HG02642 (cell line): ENCODE measurements around the gene TIGIT.
"Not testable (repeated sequence)": the region's sequence is repeated elsewhere in the genome, so short reads cannot be mapped to it uniquely, and the experiment has no call there.

Experiments
- ATAC-seq: cut with Tn5 transposase; IDR thresholded peaks from one replicate; pipeline ENCODE4 v1.9.1; 2021; ENCODE audit warnings: mild to moderate bottlenecking; ENCODE audit not compliant: unreplicated experiment, poor library complexity

Gene TIGIT

DNA sequence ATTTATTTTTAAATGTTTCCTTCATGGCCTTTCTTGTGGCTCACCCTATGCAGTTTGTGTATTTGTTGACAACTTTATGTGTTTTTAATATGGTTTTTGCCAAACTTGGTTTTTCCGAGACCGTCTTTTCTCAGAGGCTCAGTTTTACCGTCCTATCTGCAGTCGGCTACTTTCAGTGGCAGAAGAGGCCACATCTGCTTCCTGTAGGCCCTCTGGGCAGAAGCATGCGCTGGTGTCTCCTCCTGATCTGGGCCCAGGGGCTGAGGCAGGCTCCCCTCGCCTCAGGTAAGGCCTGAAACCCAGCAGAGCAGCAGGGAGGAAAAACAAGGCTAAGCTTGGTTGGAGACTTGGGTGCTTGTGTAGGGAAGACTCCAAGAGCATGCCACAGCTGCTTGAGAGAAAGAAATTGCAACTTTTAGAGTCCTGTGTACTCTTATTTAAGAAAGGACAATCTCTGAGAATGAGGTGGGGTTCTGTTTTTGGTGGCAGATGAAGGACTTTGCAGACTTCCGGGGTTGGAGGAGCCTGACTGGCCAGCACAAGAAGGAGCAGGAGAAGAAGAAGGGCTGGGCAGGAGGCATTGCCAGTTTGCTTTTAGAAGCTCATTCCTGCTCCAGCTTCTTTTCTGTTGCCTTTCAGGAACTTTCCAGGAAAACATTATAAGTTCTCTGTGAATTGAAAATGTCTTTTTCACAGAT is at the start of gene TIGIT:
TIGIT (plus strand) TSS at position 191 of the 698 bp plus-strand sequence; CDS start at position 225, 34 bp downstream.
- no peak for ATAC-seq

DNA sequence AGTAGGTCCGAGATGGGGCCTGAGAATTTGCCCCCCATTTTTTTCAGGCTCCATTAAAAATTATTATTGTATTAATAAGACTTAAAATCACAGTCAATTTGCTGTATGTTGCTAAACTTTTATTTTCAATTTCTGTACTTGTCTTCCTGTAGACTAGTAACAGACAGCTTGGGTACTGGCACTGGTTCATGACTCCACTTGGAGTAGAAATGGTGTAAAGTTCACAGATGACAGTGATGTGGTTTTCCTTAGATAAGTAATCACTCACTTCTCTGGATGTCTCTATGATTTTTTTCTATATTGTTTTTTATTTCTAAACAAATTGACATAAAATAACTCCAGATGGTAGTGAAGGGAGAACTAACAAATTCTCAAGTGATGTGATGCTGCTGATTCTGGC is 40.9 kb upstream of the TIGIT start:
- no peak for ATAC-seq

DNA sequence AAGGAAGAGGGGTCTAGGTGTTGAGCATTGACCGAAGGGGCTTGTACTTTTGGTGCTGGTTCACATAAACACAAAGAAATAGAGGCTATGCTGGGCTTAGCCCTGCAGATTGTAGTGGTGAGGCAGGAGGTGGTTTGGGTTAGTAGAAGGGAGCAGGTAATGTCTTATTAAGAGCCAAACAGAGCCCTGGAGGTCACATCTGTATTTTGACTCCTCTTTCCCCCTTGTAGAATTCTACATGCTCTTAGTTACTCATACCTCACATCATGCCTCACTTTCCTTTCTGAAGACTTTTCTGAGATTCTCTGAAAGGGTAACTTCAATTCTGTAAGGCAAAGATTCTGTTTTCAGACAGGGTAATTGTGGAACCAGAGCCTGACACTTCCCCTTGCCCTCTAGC is 40.3 kb upstream of the TIGIT start:
- no peak for ATAC-seq

DNA sequence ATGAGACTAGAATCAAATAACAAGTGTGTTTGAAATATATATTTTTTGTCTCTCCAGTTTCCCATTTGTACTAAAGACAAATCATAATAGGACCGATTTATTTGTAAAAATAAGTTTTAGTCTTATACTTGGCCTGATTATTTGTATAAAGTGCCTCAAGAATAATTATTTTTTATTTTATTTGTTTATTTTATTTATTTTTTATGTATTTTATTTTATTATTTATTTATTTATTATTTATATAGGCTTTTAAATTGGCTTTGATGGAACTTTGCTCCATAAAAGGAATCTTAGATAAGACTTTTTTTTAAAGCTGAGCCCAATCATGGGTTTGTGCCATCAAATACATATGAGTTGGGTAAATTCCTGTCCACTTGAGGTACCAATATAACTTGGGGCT is 34.3 kb upstream of the TIGIT start:
- ATAC-seq: no peak

DNA sequence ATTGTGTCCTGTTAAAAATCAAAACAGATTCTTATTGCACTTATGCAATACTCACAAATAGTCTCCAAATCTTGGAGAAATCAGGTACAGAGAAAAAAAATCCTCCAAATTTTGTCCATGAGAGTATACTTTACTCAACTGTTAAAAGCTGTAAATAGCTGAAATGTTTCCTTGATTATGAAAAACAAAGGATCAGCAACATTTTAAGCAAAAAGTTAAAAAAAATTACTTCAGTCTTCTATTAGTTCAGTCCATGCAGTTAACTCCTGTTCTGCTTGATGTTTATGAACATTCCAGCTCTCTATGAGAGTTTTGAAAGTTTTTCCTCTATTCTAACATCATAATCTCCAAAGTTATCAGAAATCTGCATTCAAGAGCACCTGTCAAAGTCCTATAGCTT is 33.7 kb upstream of the TIGIT start:
- ATAC-seq: no peak

DNA sequence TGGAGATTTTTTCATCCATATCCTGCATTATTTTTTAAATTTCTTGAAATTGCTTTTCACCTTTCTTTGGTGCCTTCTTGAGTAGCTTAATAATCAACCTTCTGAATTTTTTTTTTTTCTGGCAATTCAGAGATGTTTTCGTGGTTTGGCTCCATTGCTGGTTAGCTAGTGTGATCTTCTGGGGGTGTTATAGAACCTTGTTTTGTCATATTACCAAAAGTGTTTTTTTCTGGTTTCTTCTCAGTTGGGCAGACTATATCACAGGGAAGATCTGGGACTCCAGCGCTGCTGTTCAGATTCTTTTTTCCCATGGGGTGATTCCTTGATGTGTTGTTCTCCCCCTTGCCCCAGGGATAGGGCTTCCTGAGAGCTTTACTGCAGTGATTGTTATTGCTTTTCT is 23.8 kb upstream of the TIGIT start:
- no peak for ATAC-seq

DNA sequence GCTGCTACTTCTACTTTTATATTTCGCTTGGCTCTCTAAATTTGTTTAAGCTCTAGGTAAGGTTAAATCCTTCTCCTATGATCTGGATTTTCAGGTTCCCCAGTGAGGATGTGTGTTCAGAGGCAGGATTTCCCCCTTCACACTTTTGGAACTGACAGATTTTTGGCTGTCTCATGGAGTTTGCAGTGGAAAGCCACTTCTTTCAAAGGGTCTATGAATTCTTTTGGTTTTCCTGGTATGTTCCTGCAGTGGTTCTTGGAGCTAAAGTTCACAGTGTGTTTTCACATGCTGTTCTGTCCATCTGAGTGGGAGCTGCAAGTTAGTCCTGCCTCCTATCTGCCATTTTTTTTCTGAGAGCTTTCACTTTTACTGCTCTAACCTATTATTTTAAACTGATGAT is 21.6 kb upstream of the TIGIT start:
- no peak for ATAC-seq

DNA sequence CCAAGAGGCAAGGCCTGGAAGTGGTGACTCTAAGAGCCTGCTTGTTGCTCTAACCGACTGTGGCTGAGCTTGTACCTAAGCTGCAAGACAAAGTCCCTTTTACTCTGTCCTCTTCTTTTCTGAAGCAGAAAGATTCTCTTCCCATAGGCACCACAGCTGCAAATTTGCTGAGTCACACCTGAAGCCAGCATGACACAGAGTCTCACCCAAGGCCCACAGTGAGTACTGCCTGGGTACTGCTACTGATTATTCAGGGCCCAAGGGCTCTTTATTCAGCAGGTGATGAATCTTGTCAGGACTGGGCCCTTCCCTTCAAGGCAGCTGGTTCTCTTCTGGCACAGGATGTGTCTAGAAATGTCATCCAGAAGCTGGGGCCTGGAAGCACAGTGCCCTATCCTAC is 18.9 kb upstream of the TIGIT start:
- ATAC-seq: no peak

DNA sequence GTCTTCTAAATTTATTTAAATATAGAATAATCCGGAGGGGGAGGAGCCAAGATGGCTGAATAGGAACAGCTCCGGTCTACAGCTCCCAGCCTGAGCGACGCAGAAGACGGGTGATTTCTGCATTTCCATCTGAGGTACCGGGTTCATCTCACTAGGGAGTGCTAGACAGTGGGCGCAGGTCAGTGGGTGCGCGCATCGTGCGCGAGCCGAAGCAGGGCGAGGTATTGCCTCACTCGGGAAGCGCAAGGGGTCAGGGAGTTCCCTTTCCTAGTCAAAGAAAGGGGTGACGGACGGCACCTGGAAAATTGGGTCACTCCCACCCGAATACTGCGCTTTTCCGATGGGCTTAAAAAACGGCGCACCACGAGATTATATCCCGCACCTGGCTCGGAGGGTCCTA is 17.0 kb upstream of the TIGIT start:
- ATAC-seq: not testable (repeated sequence)

DNA sequence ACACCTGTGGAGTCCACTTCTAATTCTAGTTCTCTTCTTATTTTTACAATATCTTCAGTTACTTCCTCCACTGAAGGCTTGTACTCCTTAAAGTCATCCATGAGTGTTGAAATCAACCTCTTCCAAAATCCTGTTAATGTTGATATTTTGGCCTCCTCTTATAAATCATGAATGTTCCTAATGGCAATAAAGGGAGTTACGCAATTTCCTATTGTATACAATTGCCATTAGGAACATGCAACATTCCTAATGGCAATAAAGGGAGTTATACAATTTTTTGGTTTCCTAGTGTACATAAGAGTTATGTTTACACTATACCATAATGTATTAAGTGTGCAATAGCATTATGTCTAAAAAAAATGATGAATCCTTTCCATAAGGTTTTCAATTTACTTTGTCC is 9.2 kb upstream of the TIGIT start:
- no peak for ATAC-seq

DNA sequence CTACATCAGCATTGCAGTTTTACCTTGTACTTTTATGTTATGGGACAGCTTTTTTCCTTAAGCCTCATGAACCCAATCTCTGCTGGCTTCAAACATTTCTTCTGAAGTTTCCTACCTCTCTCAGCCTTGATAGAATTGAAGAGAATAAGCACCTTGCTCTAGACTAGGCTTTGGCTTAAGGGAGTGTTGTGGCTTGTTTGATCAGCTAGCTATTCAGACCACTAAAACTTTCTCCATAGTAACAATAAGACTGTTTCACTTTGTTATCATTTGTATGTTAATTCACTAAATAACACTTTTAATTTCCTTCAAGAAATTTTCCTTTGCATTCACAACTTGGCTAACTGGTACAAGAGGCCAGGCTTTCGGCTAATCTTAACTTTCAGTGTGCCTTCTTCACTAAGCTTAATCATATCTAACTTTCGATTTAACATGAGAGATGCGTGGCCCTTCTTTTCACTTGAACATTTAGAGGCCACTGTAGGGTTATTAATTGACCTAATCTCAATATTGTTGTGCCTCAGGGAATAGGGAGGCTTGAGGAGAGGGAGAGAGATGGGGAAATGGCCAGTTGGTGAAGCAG is 8.1 kb upstream of the TIGIT start:
- no peak for ATAC-seq

DNA sequence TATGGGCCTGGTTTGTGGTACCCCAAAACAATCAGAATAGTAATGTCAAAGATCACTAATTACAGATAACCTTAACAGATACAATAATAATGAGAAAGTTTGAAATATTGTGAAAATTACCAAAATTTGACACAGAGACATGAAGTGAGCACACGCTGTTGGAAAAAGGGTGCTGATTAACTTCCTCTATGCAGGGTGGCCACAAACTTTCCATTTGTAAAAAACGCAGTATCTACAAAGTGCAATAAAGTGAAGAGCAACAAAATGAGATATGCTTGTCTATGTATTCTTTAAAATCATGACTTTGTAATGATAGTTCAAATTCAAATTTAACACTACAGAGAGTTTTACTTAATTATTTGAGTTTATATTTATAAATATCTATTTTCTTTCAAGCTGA is 7.6 kb upstream of the TIGIT start:
- no peak for ATAC-seq

DNA sequence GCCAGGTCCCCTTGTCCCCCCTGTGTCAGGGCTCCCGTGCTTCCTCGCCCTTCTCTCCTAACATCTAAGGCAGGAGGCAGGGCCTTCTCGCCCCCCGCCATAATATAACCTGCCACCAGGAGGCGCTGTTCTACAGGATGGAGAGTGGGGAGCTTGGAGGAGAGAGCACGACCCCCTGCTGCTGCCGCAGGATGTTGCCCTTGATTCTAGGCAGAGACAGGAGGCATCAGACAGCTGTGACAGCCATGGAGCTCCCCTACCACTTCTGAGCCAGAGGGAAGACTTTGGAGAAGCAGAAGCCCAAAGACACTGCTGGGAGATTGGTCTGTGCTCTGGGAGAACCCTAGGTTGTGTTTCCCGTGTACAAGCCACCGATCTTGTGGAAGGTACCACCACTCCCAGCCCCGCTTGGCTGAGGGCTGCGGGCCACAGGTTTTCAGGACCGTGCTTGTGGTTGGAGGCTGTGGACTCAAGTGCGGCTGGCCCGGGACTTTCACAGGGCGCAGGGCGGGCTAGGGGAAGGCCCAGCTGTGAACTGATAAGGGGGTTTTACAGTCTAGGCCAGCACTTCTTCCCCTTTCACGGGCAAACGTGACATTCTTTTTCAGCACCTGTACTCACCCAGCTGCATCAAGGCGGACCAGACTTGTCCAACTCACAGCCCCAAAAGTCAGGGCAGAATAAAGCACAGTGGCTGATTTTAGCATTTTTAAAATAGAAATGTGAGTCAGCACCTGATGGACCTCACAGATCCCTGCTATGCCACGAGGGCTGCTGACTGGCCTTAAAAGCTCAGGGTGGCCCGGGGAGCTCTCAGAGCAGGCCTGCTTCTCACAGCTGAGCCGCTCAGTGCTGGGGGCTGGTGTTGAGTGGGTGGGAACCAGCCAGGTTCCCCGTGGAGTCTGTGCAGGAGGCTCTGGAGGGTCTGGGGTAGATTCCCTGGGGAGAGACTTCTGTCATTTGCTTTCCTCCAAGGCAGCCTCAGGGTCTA is 2.6 kb upstream of the TIGIT start:
- ATAC-seq: peak; percentile 92

DNA sequence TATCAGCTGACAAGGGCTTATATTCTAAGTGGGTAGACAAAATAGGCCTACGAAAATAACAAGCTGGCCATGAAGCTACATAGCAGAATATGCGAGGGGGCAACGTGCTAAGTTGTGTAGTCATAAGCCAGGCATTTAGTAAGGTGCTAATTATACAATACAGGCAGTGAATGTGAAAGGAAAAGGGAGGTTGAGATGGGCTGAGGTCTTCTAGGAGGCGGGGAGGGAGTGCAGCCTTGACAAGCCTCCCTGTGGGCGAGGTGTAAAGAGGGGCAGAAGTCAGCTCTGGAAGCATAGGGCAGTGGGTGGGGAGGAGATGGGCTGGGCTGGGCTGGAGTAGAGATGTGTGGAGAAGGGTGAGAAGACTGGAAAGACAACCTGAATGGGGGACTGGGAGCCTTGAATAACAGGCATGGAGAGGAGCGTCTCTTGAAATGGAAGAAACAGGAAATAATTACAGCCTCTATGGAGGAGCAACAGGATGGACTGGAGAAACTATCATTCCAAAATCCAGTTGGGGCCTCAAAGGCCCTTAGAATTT is 1.2 kb downstream of the TIGIT start:
- no peak for ATAC-seq

DNA sequence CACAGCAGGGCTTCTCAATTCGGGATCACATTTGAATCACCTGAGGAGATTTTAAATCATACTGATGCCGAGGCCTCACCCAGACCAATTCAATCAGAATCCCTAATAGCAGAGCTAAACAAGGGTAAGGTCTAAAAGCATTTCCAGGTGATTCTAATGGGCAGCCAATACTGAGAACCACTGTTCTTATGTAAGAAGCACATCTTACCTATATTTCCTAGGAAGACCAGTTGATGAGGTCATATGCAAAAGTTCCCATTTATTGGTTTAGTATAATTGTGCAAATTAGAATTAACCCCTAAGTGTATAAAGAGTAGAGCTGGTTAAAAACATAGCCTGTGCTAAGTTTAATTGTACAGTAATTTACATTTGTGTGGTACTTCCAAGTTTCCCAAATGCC is 2.1 kb downstream of the TIGIT start:
- ATAC-seq: no peak

DNA sequence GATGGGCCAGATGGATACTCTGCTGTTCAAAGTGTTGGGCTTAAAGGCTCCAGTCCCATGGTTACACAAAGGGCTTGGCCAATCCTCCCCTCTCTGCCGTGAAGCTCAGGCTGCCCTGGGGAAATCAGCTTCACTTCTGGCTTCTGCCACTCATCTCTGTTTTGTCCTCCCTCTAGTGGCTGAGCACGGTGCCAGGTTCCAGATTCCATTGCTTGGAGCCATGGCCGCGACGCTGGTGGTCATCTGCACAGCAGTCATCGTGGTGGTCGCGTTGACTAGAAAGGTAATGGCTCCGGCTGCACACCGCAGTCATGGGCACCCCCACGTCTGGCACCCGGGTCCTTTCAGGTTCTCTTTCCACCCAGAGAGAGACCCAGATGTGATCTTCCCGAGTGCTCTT is 5.6 kb downstream of the TIGIT start:
- ATAC-seq: no peak

DNA sequence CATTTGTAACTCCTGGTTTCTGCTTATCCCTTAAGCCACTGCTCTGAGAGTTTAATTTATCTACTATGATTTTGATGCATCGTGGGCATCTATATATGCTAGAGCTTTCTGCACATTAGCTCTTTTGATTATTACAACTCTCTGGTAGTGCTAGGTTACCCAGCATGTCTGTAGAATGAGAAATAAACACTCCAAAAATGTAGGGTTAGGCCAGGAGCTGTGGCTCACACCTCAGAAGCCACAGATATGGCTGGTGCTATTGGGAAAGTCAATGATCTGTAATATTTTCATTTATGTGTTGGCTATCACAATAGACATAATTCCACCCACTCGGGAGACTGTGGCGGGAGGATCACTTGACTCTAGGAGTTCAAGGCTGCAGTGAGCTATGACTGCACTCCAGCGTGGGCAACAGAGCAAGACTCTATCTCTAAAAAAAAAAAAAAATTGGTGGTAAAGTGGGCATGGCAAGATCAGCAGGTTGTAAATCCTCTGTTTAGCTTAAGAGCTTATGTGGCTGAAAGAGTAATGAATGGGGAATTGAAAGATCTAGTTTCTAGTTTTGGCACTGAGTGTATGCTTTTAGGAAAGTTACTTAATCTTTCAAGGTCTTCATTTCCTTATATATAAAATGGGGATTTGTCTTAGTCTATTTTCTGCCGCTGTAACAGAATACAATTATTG is 6.3 kb downstream of the TIGIT start:
- ATAC-seq: peak; percentile 38

DNA sequence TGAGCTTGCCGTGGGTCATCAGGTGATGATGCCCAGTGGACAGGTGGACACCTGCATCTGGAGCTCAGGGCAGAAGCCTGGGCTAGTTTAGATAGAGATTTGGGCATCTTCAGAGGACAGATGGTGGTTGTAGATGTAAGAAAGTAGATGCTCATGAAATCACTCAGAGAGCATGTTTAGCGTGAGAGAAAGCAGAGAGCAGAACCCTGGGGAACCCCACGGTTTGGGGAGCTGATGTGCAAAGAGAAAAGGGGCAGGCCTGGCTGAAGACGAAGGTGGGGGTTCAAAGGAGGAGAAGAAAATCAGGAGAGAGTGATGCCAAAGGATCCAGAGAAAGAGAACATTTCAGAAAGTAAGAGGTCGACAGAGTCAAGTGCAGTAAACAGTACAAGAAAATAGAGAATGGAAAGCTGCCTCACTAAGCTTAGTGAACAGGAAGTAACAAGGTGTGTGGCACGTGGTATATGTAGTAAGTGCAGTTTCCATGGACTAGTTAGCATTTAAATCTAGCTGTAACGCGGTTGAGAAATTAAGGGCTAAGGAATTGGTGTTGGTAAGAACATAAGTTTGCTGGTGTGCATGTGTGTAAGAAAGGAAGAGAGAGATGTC is 13.5 kb downstream of the TIGIT start:
- peak; percentile 58 for ATAC-seq

DNA sequence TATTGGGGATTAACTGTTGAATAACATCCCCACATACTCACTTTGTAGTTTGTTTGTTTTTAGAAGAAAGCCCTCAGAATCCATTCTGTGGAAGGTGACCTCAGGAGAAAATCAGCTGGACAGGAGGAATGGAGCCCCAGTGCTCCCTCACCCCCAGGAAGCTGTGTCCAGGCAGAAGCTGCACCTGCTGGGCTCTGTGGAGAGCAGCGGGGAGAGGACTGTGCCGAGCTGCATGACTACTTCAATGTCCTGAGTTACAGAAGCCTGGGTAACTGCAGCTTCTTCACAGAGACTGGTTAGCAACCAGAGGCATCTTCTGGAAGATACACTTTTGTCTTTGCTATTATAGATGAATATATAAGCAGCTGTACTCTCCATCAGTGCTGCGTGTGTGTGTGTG is 14.0 kb downstream of the TIGIT start:
- peak; percentile 17 for ATAC-seq

DNA sequence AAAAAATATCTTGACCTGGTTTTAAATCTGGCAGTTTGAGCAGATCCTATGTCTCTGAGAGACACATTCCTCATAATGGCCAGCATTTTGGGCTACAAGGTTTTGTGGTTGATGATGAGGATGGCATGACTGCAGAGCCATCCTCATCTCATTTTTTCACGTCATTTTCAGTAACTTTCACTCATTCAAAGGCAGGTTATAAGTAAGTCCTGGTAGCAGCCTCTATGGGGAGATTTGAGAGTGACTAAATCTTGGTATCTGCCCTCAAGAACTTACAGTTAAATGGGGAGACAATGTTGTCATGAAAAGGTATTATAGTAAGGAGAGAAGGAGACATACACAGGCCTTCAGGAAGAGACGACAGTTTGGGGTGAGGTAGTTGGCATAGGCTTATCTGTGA is 14.5 kb downstream of the TIGIT start:
- ATAC-seq: peak; percentile 19
